ENCODE results near the gene HSPA1A.
"Not testable (repeated sequence)": the region's sequence is repeated elsewhere in the genome, so short reads cannot be mapped to it uniquely, and the experiment has no call there.

The HSPA1A gene

DNA sequence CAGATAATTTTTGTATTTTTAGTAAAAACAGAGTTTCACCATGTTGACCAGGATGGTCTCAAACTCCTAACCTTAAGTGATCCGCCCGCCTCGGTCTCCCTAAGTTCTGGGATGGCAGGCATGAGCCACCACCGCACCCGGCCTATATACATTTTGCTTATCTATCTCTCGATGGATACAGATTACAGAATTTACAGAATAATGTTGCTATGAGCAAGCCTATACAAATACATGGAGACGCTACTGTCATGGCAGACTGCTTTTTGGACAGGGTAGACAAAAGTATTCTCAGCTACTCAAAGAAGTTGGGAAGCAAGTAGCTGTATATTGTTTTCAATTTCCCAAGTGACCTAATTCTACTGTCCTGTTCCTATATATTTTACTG lies 1.9 kb upstream of the HSPA1A start:
- DNase-seq: no peak

DNA sequence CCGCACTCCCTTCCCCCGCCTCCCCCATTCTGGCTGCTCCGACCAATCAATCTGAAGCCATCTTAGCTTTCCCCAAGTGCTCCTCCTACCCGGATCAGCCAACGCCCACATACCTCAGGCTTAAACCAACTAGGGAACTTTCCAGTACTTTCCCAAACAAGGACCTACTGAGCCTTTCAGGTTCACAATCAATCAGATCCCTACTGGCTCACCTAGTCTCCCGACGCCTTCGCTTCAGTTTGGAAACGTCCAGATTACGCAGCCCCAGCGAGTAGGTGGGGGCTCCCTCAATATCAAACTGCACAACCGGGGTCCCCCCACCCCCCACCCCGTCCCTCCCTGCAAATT lies 692 bp upstream of the HSPA1A start:
- DNase-seq: peak; percentile 96

GRCh38 chr6:31817133-31817928 lies 2.0 kb downstream of the HSPA1A start:
- not testable (repeated sequence) for DNase-seq

- not testable (repeated sequence) for DNase-seq
These were observed 2.7 kb downstream of the HSPA1A start for GRCh38 chr6:31817929-31818511.

GRCh38 chr6:31819871-31820299 lies 4.5 kb downstream of the HSPA1A start:
- DNase-seq: no peak

GRCh38 chr6:31820399-31820798 lies 5.1 kb downstream of the HSPA1A start:
- DNase-seq: not testable (repeated sequence)

- DNase-seq: peak; percentile 36
These were observed 6.1 kb downstream of the HSPA1A start for GRCh38 chr6:31821301-31822035.

GRCh38 chr6:31822036-31822821 lies 6.9 kb downstream of the HSPA1A start:
- DNase-seq: peak; percentile 61

DNA sequence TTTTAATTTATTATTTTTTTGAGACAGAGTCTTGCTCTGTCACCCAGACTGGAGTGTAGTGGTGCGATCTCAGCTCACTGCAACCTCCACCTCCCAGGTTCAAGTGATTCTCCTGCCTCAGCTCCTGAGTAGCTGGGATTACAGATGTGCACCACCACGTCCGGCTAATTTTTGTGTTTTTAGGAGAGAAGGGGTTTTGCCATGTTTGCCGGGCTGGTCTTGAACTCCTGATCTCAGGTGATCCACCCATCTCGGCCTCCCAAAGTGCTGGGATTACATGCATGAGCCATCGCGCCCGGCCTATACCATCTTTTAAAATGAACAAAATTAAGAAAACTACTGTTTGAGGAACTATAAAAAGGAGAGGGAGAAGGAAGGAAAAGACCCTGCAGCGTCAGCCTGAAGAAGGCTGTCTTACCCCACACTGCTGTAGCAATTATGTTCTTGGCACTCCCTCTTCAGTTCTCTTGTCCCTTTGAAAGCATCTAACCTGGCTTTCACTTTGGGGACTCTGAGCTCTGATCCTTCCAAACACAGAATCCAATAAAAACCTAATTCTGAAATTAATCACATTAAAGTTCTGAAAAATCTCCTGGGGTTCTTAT lies 8.4 kb downstream of the HSPA1A start:
- not testable (repeated sequence) for DNase-seq

- DNase-seq: no peak
These were observed 10.2 kb downstream of the HSPA1A start for GRCh38 chr6:31825553-31825952.

DNA sequence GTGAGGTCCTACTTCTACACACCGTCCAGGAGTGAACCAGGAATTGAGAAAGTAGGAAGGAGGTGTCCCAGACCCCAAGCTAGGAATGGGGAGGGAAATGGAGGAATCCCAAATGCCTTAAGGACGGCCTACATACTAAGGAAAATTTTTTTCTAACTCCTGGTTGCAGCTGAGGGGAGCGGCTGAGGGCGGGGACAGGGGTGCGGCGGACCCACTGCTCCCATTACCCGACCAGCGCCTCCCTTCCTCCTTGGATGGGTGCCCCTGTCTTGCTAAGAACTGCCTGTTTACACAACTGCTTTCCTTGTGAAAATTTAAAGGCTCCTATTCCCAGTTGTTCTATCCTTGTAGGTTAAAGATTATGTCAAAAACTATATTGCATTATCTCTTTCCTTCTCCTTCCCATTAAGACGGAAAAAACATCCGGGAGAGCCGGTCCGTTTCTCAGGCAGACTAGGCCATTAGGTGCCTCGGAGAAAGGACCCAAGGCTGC lies 11.5 kb downstream of the HSPA1A start:
- DNase-seq: peak; percentile 83

DNA sequence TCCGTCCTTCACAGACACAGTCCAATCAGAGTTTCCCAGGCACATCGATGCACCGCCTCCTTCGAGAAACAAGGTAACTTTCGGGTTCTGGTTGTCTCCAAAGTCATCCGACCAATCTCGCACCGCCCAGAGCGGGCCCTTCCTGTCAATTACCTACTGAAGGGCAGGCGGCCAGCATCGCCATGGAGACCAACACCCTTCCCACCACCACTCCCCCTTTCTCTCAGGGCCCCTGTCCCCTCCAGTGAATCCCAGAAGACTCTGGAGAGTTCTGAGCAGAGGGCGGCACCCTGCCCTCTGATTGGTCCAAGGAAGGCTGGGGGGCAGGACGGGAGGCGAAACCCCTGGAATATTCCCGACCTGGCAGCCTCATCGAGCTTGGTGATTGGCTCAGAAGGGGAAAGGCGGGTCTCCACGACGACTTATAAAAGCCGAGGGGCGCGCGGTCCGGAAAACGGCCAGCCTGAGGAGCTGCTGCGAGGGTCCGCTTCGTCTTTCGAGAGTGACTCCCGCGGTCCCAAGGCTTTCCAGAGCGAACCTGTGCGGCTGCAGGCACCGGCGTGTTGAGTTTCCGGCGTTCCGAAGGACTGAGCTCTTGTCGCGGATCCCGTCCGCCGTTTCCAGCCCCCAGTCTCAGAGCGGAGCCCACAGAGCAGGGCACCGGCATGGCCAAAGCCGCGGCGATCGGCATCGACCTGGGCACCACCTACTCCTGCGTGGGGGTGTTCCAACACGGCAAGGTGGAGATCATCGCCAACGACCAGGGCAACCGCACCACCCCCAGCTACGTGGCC lies 12.1 kb downstream of the HSPA1A start, which contains the start of gene HSPA1B:
Gene HSPA1B, plus strand, starts transcription at position 453 of the 794 bp plus-strand sequence. Its CDS starts 213 bp downstream, at position 666.
- peak; percentile 100 for DNase-seq

- DNase-seq: no peak
These were observed 14.4 kb downstream of the HSPA1A start for GRCh38 chr6:31829633-31830283.

GRCh38 chr6:31830886-31831335 lies 15.6 kb downstream of the HSPA1A start:
- DNase-seq: no peak

DNA sequence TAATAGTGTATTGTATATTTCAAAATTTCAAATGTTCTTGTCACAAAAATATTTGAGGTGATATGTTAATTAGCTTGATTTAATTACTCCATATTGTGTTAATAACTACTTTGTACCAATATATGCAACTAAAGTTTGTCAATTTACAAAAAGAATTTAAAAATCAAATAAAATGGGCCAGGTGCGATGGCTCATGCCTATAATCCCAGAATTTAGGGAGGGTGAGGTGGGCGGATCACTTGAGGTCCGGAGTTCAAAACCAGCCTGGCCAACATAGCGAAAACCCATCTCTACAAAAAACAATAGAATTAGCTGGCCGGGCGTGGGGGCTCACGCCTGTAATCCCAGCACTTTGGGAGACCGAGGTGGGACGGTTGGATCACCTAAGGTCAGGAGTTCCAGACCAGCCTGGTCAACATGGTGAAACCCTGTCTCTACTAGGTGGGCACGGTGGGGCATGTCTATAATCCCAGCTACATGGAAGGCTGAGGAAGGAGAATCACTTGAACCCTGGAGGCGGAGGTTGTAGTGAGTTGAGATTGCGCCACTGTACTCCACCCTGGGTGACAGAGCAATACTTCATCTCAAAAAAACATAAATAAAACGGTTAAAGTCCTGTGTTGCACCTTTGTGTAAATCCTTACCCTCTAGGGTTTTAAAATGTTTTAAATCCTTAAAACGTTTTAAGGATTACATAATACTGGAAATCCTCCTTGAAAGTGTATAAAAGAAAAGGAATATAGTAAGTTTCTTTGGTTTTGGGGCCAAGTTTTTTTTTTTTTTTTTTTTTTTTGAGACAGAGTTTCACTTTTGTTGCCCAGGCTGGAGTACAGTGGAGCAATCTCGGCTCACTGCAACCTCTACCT lies 16.2 kb downstream of the HSPA1A start:
- DNase-seq: no peak

DNA sequence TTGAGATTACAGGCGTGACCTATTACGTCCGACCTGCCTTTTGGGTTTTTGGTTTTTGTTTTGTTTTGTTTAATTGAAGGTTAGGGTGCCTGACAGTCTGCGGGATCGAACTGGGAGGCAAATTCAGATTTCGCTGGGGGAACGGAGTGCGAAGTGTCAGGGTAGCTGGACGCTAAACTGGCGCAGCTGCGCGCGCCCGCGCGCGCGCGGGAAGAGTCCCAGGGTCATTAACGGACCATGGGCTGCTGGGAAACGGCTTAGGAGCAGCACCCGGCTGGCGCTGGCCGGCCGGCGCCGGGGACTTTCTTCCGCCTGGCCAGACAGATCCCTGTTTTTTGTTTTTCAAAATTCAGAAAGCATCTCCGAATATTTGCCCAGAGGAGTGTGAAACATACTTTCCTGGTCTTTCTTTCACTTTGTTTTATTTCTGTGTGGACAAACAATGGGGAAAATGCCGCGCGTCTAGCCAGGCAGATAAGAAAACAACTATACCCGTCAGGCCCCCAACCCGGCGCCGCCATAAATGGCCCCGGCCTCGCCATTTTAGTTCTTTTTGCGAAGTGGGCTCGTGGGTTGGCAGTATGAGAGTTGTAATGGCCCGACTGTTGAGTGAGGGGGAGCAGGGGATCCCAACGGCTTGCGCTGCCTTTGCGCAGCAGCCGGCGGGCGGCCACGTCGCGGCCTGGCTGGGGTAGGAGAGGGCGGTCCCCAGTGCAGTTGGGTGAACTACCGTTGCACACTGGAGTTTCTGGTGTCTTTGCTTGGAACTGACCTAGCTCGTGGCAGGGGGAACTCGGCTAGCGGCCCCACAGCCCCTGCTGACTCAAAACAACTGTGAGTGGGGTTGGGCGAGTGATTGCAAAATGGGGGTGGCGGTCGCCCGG lies 19.3 kb downstream of the HSPA1A start:
- DNase-seq: peak; percentile 79

- DNase-seq: no peak
These were observed 20.7 kb downstream of the HSPA1A start for GRCh38 chr6:31836047-31836473.

All from NCI-H226 (cell line).